Thoracic aorta (tissue), 2 donors: ENCODE results near the gene SLC17A1. TPM values are rescaled to one million over a fixed set of nuclear protein-coding genes. Genes with fewer than 3 reads are reported as not detected.
"Not testable (repeated sequence)": the region's sequence is repeated elsewhere in the genome, so short reads cannot be mapped to it uniquely, and the experiment has no call there.

Experiments used
- ATAC-seq: fragments of 150-250 bp; one replicate; pipeline ENCODE4 v1.8.0; 2017; ENCODE audit warnings: low read depth; ENCODE audit not compliant: insufficient number of reproducible peaks, low FRiP score
- DNase-seq: peaks from one replicate; pipeline ENCODE4 v3.0.0-alpha.2; 2020; ENCODE audit warnings: low spot score
- H3K27ac ChIP-seq, 2 donors: fragments of 200-600 bp; sonication (generic); 1 replicate in 1 of 2; 2 replicates in 1 of 2; pipeline ENCODE4 v1.5.1; 2016; ENCODE audit warnings: mild to moderate bottlenecking in 2 of 2, moderate library complexity in 2 of 2
- H3K27me3 ChIP-seq: fragments of 200-600 bp; sonication (generic); replicated peaks from 2 replicates; pipeline ENCODE4 v1.6.0; 2016; ENCODE audit warnings: mild to moderate bottlenecking; ENCODE audit not compliant: insufficient read depth
- H3K36me3 ChIP-seq: fragments of 200-600 bp; sonication (generic); one replicate; pipeline ENCODE4 v1.5.1; 2016
- H3K4me1 ChIP-seq, 2 donors: fragments of 200-600 bp; sonication (generic); 1 replicate in 1 of 2; 2 replicates in 1 of 2; pipeline versions ENCODE4 v1.5.1 to v1.6.0; 2016; ENCODE audit warnings: low read depth in 2 of 2, mild to moderate bottlenecking in 1 of 2; ENCODE audit not compliant: control insufficient read depth in 1 of 2
- H3K4me3 ChIP-seq: fragments of 200-600 bp; sonication (generic); 2 replicates; pipeline ENCODE4 v1.5.1; 2016; ENCODE audit warnings: mild to moderate bottlenecking
- H3K9me3 ChIP-seq: fragments of 200-600 bp; sonication (generic); 2 replicates; pipeline ENCODE4 v1.5.1; 2016
- total RNA-seq, 2 donors: library from RNA; depleted of rRNA; stranded (reverse); fragments of >200 nt; gene quantifications; one replicate each; pipeline versions ENCODE4 v1.1.0 to v1.2.3, GENCODE V29; 2016
- TF ChIP-seq, protein P1 (sequence below): fragments of 200-600 bp; sonication (generic); IDR thresholded peaks from one replicate; pipeline ENCODE4 v1.5.1; 2019; ENCODE audit warnings: antibody characterized with exemption

Gene SLC17A1
- total RNA-seq, 2 donors from 2014 or later = not detected

DNA sequence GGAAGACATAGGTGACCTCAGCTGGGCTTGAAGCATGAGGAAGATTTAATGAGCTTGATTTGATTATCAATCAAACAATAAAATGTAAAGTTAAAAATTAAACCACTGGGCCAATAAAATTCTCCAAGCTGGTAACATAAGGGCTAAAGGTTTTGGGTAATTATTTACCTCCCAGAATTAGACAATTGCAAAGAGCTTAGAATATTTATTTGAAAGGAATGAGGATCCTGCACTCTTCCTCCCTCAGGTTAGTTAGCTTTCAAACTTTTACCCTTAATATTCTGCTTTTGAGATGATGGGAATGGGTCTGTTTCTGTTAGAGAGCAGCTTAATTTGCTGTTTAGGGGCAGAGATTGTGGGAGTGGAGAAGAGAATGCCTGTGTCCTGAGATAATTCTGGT is 77.3 kb downstream of the SLC17A1 start, which contains the start of gene SLC17A4:
SLC17A4 (plus strand) TSS at position 208 of the 400 bp plus-strand sequence. CDS start 7,221 bp downstream, outside the sequence.
- TF ChIP-seq, protein P1, sequence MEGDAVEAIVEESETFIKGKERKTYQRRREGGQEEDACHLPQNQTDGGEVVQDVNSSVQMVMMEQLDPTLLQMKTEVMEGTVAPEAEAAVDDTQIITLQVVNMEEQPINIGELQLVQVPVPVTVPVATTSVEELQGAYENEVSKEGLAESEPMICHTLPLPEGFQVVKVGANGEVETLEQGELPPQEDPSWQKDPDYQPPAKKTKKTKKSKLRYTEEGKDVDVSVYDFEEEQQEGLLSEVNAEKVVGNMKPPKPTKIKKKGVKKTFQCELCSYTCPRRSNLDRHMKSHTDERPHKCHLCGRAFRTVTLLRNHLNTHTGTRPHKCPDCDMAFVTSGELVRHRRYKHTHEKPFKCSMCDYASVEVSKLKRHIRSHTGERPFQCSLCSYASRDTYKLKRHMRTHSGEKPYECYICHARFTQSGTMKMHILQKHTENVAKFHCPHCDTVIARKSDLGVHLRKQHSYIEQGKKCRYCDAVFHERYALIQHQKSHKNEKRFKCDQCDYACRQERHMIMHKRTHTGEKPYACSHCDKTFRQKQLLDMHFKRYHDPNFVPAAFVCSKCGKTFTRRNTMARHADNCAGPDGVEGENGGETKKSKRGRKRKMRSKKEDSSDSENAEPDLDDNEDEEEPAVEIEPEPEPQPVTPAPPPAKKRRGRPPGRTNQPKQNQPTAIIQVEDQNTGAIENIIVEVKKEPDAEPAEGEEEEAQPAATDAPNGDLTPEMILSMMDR = no peak
- H3K4me3 ChIP-seq = no peak within 1 kb of the TSS
- H3K4me1 ChIP-seq = no peaks in the 10 kb centered on the region
- ATAC-seq = no peak
- no peaks in the 10 kb centered on the region for H3K9me3 ChIP-seq
- no peaks in the 10 kb centered on the region for H3K36me3 ChIP-seq
- H3K27me3 ChIP-seq = no peaks in the 10 kb centered on the region
- no peak within 1 kb of the TSS for H3K27ac ChIP-seq
- DNase-seq = no peak

DNA sequence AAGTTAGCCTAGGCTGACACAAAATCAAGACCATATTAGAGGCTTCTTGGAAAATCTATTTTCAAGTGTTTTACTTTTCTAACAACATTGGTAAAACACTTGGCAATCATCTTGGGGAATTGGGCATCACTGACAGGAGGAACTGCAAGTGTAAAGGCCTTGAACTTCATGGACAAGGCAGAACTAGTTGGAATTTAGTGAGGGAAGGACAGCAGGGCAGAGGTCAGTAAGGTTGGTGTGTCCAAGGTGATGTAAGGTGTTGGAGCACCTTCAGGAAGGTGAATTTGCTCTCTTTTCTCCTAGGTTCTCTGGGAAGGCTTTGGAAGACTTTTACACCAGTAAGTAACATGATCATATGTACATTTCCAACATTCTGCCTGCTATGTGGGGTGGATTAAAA is 78.8 kb downstream of the SLC17A1 start:
- TF ChIP-seq, protein P1 = no peak
- H3K4me1 ChIP-seq = no peaks in the 10 kb centered on the region
- ATAC-seq (no peak), DNase-seq (no peak)
- H3K4me3 ChIP-seq = no peak overlapping the region
- no peaks in the 10 kb centered on the region for H3K9me3 ChIP-seq
- no peaks in the 10 kb centered on the region for H3K27me3 ChIP-seq
- no peaks in the 10 kb centered on the region for H3K36me3 ChIP-seq
- H3K27ac ChIP-seq = no peak overlapping the region

DNA sequence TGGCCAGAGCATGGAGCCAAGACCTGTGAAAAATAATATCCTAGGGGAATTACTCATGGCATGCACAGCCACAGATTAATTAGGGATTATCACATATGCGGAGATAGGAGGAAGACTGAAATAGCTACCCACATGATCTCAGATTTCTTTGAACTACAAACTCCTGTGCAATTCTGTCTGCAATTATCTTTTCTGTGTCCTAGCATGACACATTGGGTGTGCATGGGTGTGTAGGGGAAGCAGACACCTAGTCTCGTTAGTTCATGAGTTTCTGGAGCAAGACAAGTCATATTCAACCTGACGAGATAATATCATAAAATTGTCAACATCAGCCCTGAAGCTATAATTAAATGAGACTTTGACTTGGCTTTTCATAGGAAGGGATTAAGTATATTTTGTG is 80.9 kb downstream of the SLC17A1 start:
- H3K27me3 ChIP-seq = no peaks in the 10 kb centered on the region
- no peak for ATAC-seq
- H3K36me3 ChIP-seq = no peaks in the 10 kb centered on the region
- DNase-seq = no peak
- TF ChIP-seq, protein P1 = no peak
- H3K4me1 ChIP-seq = no peaks in the 10 kb centered on the region
- H3K9me3 ChIP-seq = no peaks in the 10 kb centered on the region
- no peak overlapping the region for H3K27ac ChIP-seq
- H3K4me3 ChIP-seq = no peak overlapping the region

DNA sequence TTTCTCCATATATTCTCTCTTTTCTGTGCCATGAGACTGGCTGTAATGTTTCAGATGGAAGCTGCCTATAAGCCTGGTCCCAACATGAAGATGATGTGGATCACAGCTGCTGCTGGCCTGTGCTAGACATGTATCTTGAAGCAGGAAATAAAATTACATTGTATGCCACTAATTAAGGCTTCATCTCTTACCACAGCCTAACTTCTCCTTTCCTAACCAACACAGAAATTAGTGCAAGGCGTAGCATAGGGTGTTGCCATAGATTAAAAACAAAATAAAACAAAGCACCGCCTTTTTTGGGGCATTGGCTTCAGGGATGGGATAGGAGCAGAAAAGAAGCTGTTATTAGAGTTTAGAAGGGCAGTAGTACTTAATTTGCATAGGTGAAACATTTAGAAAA is 82.0 kb downstream of the SLC17A1 start:
- H3K4me1 ChIP-seq = no peaks in the 10 kb centered on the region
- no peak for DNase-seq
- H3K36me3 ChIP-seq = no peaks in the 10 kb centered on the region
- no peak overlapping the region for H3K27ac ChIP-seq
- ATAC-seq = no peak
- no peak overlapping the region for H3K4me3 ChIP-seq
- TF ChIP-seq, protein P1 = no peak
- H3K9me3 ChIP-seq = no peaks in the 10 kb centered on the region
- no peaks in the 10 kb centered on the region for H3K27me3 ChIP-seq

DNA sequence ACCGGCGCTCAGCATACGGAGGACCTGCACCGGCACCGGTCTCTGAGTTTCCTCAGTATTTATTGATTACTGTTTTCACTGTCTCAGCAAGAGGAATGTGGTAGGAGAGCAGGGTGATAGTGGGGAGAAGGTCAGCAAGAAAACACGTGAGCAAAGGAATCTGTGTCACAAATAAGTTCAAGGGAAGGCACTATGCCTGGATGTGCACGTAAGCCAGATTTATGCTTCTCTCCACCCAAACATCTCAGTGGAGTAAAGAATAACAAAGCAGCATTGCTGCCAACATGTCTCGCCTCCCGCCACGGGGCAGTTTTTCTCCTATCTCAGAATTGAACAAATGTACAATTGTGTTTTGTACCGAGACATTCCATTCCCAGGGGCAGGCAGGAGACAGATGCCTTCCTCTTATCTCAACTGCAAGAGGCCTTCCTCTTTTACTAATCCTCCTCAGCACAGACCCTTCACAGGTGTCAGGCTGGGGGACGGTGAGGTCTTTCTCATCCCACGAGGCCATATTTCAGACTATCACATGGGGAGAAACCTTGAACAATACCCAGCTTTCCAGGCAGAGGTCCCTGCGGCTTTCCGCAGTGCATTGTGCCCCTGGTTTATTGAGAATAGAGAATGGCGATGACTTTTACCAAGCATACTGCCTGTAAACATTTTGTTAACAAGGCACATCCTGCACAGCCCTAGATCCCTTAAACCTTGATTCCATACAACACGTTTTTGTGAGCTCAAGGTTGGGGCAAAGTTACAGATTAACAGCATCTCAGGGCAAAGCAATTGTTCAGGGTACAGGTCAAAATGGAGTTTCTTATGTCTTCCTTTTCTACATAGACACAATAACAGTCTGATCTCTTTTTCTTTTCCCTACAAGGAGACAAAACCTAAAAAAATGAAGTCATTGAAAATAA is 83.0 kb downstream of the SLC17A1 start:
- H3K9me3 ChIP-seq, ATAC-seq, H3K27ac ChIP-seq, H3K4me3 ChIP-seq, H3K27me3 ChIP-seq, H3K4me1 ChIP-seq, H3K36me3 ChIP-seq, DNase-seq: not testable (repeated sequence)
